Sigmoid colon (tissue), 4 donors: ENCODE results near the gene CSTPP1.

Source experiments
- POLR2A ChIP-seq, 2 donors: fragments of 450-650 bp; IDR thresholded peaks; one replicate each; pipeline ENCODE4 v1.6.1; 2016; ENCODE audit warnings: antibody characterized with exemption in 2 of 2, mild to moderate bottlenecking in 2 of 2, moderate library complexity in 2 of 2
- POLR2AphosphoS5 ChIP-seq, 4 donors: sonication (generic); formaldehyde crosslinking; IDR thresholded peaks; one replicate each; pipeline ENCODE4 v1.6.1; 2017; ENCODE audit warnings: antibody characterized with exemption in 4 of 4
- TF ChIP-seq, protein P1 (sequence below), 4 experiments: fragments of 450-650 bp in 3 of 4; fragments of 200-600 bp in 1 of 4; IDR thresholded peaks; one replicate each; pipeline ENCODE4 v1.5.1; 2016 to 2019; ENCODE audit warnings: antibody characterized with exemption in 4 of 4, mild to moderate bottlenecking in 3 of 4, moderate library complexity in 2 of 4

DNA sequence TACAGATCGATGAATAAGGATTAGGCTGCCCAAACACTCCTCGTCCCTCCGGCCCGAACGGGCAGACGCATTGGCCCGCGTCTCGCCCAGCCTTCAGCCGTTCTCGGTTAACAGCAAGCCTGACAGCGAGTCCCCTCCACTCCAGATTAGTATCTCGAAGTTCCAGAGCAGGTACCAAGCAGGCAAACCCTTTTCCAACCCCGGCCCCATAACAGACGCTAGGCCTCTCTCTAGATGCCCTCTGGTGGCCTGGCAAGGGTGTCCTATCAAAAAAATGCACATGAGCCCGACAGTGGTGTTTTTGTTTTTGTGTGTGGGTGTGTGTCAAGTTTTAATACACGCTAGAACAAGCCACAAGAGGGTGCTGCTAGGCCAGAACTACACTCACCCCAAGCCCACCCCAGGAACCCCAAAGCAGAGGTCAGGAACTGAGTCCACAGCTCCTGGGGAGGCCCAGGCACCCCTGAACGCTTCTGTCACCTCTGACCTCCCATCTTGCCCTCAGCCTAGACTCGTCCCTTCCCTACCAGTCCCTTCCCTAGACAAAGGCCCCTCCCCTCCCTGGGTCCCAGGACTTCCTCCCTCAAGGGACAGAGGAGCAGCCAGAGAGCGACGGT is 240.8 kb downstream of the CSTPP1 start:
- TF ChIP-seq, protein P1, sequence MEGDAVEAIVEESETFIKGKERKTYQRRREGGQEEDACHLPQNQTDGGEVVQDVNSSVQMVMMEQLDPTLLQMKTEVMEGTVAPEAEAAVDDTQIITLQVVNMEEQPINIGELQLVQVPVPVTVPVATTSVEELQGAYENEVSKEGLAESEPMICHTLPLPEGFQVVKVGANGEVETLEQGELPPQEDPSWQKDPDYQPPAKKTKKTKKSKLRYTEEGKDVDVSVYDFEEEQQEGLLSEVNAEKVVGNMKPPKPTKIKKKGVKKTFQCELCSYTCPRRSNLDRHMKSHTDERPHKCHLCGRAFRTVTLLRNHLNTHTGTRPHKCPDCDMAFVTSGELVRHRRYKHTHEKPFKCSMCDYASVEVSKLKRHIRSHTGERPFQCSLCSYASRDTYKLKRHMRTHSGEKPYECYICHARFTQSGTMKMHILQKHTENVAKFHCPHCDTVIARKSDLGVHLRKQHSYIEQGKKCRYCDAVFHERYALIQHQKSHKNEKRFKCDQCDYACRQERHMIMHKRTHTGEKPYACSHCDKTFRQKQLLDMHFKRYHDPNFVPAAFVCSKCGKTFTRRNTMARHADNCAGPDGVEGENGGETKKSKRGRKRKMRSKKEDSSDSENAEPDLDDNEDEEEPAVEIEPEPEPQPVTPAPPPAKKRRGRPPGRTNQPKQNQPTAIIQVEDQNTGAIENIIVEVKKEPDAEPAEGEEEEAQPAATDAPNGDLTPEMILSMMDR (IDR thresholded peaks at IDR 0.05): peak; percentile 55 to 83 (median 71)
- TF ChIP-seq POLR2A (IDR thresholded peaks at IDR 0.05) (no peak), POLR2AphosphoS5 (IDR thresholded peaks at IDR 0.05) (no peak)
